ENCODE measurements around the gene PLAGL2. TPM values are rescaled to one million over a fixed set of nuclear protein-coding genes. Genes with fewer than 3 reads are reported as not detected.

Gene PLAGL2
- total RNA-seq, 1 donor from 2014 or later: 17.6 TPM

DNA sequence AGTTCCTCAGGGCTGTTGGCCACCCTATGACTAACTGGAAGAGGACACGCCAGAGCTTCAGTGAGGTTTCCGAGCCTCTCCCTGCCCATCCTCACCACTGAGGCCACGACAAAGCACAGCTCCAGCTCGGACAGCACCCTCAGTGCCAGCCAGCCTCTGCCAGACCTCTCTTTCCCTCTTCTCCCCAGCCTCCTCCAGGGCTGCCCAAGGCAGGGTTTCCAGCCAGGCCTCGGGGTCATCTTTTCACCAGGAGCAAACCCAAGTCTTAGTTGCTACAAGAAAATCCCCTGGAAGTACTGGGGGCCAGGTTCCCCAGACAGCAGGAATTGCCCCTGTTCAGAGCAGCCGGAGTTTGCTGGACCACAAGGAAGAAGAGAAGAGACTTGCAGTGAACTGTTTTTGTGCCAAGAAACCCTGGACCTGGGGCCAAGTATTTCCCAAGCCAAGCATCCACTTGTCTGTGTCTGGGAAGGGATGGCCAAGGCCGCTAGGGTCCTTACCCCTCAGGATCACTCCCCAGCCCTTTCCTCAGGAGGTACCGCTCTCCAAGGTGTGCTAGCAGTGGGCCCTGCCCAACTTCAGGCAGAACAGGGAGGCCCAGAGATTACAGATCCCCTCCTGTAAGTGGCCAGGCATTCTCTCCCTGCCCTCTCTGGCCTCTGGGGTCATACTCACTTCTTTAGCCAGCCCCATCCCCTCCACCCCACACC is 41.6 kb downstream of the PLAGL2 start:
- TF ChIP-seq CTCF (IDR thresholded peaks at IDR 0.05): no peak
- intact Hi-C loops (cut with DNase I): no loop called here
- no peak overlapping the region for H3K27ac ChIP-seq
- peaks cover 65% of the 10 kb centered on the region for H3K36me3 ChIP-seq
- no peaks in the 10 kb centered on the region for H3K27me3 ChIP-seq (ENCODE audit: low read depth)
- H3K9me3 ChIP-seq: no peaks in the 10 kb centered on the region
- H3K4me3 ChIP-seq: no peak overlapping the region
- ATAC-seq: no peak
- DNase-seq: no peak
- no peaks in the 10 kb centered on the region for H3K4me1 ChIP-seq

GRCh38 chr20:32164984-32165735 is 42.4 kb downstream of the PLAGL2 start:
- no peak for TF ChIP-seq CTCF (IDR thresholded peaks at IDR 0.05)
- Histone ChIP-seq H3K27ac (no peak overlapping the region), H3K9me3 (no peaks in the 10 kb centered on the region), H3K4me3 (no peak overlapping the region), H3K4me1 (no peaks in the 10 kb centered on the region), H3K27me3 (ENCODE audit: low read depth) (no peaks in the 10 kb centered on the region), H3K36me3 (peaks cover 72% of the 10 kb centered on the region)
- intact Hi-C loops (cut with DNase I): no loop called here
- DNase-seq (no peak), ATAC-seq (no peak)

DNA sequence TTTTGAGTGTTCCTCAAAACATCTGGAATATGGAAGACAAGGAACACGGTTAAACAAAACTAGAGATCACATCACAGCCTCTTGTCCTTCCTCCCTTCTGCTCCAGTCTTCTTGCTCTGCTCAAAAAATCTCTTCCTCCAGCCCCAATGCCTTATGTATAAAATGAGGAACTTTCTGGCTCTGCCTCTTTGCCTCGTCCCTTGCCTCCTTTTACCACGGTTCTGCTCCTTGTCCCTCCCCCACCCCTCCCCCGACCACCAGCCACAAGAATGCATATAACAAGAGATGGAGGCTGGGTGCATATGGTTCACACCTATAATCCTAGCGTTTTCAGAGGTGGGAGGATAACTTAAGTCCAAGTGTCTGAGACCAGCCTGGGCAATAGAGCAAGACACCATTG is 43.6 kb downstream of the PLAGL2 start:
- ATAC-seq (no peak), DNase-seq (no peak)
- Histone ChIP-seq H3K36me3 (peaks cover 84% of the 10 kb centered on the region), H3K27ac (no peak overlapping the region), H3K27me3 (ENCODE audit: low read depth) (no peaks in the 10 kb centered on the region), H3K4me3 (no peak overlapping the region), H3K9me3 (no peaks in the 10 kb centered on the region), H3K4me1 (no peaks in the 10 kb centered on the region)
- intact Hi-C loops (cut with DNase I): no loop called here
- no peak for TF ChIP-seq CTCF (IDR thresholded peaks at IDR 0.05)

DNA sequence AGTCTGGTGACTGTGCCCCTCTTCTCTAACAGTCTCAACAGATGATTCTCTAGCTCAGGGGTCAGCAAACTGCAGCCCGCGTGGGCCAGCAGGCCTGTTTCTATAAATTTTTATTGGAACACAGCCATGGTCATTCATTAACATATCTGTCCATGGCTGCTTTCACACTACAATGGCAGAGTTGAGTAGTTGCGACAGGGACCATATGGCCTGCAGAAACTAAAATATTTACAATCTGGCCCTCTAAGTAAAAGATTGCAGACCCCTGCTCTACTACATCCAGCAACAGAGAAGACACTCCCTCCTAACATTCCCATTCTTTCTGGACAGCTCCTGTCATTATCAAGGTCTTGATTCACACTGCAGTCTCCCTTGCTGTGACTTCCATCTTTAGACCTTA is 45.2 kb downstream of the PLAGL2 start:
- Histone ChIP-seq H3K4me3 (no peak overlapping the region), H3K27me3 (ENCODE audit: low read depth) (no peaks in the 10 kb centered on the region), H3K36me3 (peaks cover 99% of the 10 kb centered on the region), H3K27ac (no peak overlapping the region), H3K9me3 (no peaks in the 10 kb centered on the region), H3K4me1 (no peaks in the 10 kb centered on the region)
- TF ChIP-seq CTCF (IDR thresholded peaks at IDR 0.05): no peak
- DNase-seq: no peak
- intact Hi-C loops (cut with DNase I): no loop called here
- ATAC-seq: no peak

GRCh38 chr20:32160341-32160740 is 47.2 kb downstream of the PLAGL2 start:
- intact Hi-C loops (cut with DNase I): no loop called here
- H3K27me3 ChIP-seq (ENCODE audit: low read depth): no peaks in the 10 kb centered on the region
- no peak overlapping the region for H3K4me3 ChIP-seq
- no peak overlapping the region for H3K27ac ChIP-seq
- H3K9me3 ChIP-seq: no peaks in the 10 kb centered on the region
- DNase-seq: no peak
- peaks cover 82% of the 10 kb centered on the region for H3K36me3 ChIP-seq
- H3K4me1 ChIP-seq: peaks cover 6% of the 10 kb centered on the region
- no peak for ATAC-seq
- TF ChIP-seq CTCF (IDR thresholded peaks at IDR 0.05): no peak
